ENCODE data around the gene LUZP4. TPM values are rescaled to one million over a fixed set of nuclear protein-coding genes. Genes with fewer than 3 reads are reported as not detected.

The LUZP4 gene
- total RNA-seq, 1 donor from 2014 or later = not detected

DNA sequence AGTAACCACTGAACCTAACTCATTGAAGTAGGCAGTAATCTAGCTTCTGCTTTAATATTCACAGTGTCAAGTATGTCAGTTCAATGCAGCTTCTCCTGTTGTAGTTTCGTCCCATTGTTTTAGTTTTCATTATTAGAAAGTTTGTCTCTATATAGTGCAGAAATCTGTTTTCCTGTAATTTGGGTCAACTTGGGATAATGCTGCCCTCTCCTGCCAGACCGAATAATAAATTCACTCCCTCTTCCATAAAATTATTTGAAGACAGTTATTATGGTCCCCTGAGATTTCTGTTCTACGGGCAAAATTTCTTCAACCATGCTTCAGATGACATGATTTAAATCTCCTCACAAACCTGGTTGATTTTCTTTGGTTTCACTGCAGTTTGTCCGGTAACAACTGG lies 4.6 kb upstream of the LUZP4 start:
- Mint-ChIP-seq H3K9me3 (peaks cover 3% of the 10 kb centered on the region), H3K27ac (no peak overlapping the region), H3K27me3 (no peaks in the 10 kb centered on the region), H3K4me1 (ENCODE audit: unreplicated experiment) (no peaks in the 10 kb centered on the region), H3K36me3 (no peaks in the 10 kb centered on the region), H3K4me3 (no peak overlapping the region)
- DNase-seq (ENCODE audit: extremely low spot score, unreplicated experiment) = no peak
- TF ChIP-seq, protein P1, sequence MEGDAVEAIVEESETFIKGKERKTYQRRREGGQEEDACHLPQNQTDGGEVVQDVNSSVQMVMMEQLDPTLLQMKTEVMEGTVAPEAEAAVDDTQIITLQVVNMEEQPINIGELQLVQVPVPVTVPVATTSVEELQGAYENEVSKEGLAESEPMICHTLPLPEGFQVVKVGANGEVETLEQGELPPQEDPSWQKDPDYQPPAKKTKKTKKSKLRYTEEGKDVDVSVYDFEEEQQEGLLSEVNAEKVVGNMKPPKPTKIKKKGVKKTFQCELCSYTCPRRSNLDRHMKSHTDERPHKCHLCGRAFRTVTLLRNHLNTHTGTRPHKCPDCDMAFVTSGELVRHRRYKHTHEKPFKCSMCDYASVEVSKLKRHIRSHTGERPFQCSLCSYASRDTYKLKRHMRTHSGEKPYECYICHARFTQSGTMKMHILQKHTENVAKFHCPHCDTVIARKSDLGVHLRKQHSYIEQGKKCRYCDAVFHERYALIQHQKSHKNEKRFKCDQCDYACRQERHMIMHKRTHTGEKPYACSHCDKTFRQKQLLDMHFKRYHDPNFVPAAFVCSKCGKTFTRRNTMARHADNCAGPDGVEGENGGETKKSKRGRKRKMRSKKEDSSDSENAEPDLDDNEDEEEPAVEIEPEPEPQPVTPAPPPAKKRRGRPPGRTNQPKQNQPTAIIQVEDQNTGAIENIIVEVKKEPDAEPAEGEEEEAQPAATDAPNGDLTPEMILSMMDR (conservative IDR thresholded peaks at IDR 0.05) = no peak

DNA sequence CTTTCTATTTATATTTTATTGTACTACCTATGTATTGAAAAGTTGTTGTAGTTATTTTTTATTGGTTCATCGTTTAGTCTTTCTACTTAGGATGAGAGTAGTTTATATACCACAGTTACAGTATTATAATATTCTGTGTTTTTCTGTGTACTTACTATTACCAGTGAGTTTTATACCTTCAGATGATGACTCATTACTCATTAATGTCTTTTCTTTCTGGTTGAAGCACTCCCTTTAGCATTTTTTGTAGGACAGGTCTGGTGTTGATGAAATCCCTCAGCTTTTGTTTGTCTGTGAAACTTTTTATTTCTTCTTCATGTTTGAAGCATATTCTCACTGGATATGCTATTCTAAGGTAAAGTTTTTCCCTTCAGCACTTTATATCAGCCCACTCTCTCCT lies 7.7 kb downstream of the LUZP4 start:
- TF ChIP-seq, protein P1 (conservative IDR thresholded peaks at IDR 0.05) = no peak
- Mint-ChIP-seq H3K27ac (no peak overlapping the region), H3K36me3 (no peaks in the 10 kb centered on the region), H3K9me3 (peaks cover 5% of the 10 kb centered on the region), H3K4me1 (ENCODE audit: unreplicated experiment) (no peaks in the 10 kb centered on the region), H3K27me3 (no peaks in the 10 kb centered on the region), H3K4me3 (no peak overlapping the region)
- no peak for DNase-seq (ENCODE audit: extremely low spot score, unreplicated experiment)

DNA sequence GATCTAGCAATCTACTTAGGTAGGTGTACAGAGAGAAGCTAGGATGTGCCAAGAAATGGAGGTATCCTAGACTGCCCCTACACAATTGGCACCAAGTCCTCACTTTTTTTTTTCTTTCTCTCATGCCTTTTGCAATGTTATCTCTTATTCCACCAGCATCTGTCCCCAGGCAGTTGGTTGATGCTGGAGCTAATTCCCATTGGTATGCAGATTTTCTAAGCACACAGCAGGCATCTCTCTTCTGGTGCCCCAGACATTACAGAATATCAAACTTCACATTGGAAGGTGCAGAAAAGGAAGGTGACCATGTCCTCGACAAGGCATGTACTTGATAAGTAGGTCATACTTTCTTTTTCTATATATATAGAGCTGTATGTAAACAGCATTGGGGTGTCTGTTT lies 21.6 kb downstream of the LUZP4 start:
- H3K9me3 Mint-ChIP-seq = no peaks in the 10 kb centered on the region
- no peak overlapping the region for H3K27ac Mint-ChIP-seq
- no peak overlapping the region for H3K4me3 Mint-ChIP-seq

DNA sequence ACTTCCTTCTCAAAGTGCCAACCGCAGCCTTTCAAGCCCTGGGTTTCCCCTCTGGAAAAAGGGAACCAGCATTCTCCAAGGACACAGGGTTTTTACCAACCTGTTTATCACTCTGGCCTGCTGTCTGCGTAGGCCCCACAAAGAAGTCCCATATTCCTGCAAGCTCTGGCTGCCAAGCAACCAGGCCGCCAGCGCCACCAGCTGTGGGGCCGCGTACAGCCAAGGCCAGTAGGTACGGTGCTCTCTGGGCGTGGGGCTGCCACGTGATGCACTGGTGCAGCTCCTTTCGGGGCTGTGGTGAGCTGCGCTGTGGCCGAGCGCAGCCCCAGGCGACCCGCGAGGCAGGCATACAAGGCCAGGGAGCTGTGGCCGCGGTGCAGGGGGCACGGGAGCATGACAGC lies 22.1 kb downstream of the LUZP4 start:
- Mint-ChIP-seq H3K4me1 (ENCODE audit: unreplicated experiment) (no peaks in the 10 kb centered on the region), H3K27me3 (no peaks in the 10 kb centered on the region), H3K27ac (no peak overlapping the region), H3K9me3 (no peaks in the 10 kb centered on the region), H3K36me3 (no peaks in the 10 kb centered on the region), H3K4me3 (no peak overlapping the region)
- TF ChIP-seq, protein P1 (conservative IDR thresholded peaks at IDR 0.05) = peak; percentile 44
- DNase-seq (ENCODE audit: extremely low spot score, unreplicated experiment) = no peak

More for the DNA sequence above, 21.6 kb downstream of the LUZP4 start:
- Mint-ChIP-seq H3K27me3 (no peaks in the 10 kb centered on the region), H3K4me1 (ENCODE audit: unreplicated experiment) (no peaks in the 10 kb centered on the region), H3K36me3 (no peaks in the 10 kb centered on the region)
- DNase-seq (ENCODE audit: extremely low spot score, unreplicated experiment) = no peak
- TF ChIP-seq, protein P1 (conservative IDR thresholded peaks at IDR 0.05) = no peak

DNA sequence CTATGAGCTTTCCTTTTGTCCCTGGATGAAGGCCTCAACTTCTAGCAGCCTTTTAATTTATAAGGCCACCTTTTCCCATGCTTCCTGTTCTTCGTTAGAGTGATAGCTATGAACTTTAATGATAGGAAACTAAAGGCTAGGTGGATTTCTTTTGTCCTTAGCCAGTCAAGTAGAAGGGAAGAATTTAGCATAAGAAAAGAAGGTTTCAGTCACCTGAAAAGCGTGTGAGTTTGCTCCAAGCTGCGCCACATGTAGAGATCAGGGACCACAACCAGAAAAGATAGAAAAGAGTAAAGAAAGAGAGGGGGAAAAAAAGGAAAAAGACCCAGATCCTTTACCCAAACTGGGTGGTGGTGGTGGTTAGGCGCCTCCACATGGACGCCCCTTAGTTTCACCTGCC lies 28.6 kb downstream of the LUZP4 start:
- H3K9me3 Mint-ChIP-seq = peaks cover 3% of the 10 kb centered on the region
- TF ChIP-seq, protein P1 (conservative IDR thresholded peaks at IDR 0.05) = no peak
- H3K27ac Mint-ChIP-seq = no peak overlapping the region
- no peak for DNase-seq (ENCODE audit: extremely low spot score, unreplicated experiment)
- H3K27me3 Mint-ChIP-seq = no peaks in the 10 kb centered on the region
- H3K4me1 Mint-ChIP-seq (ENCODE audit: unreplicated experiment) = no peaks in the 10 kb centered on the region
- H3K36me3 Mint-ChIP-seq = no peaks in the 10 kb centered on the region
- no peak overlapping the region for H3K4me3 Mint-ChIP-seq

DNA sequence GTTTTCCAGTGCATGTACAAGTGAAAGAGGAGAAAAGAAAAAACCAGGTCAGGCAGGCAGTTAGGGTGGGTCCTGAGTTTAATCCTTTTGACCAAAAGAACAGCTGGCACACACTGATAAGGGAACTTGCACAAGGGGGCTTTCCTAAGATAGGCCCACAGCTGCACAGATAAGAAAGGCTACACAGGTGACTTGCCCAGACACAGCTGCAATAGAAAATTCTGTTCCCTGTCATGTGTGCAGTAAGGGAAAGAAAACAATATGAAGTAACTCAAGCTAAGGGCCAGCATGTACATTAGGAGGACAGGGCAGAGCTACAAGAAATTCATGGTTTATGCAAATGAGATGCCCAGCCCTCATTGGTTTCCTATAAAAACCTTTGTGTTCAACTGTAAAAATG lies 32.9 kb downstream of the LUZP4 start:
- H3K4me1 Mint-ChIP-seq (ENCODE audit: unreplicated experiment) = peaks cover 6% of the 10 kb centered on the region
- no peak overlapping the region for H3K4me3 Mint-ChIP-seq
- H3K9me3 Mint-ChIP-seq = peaks cover 3% of the 10 kb centered on the region

More for the DNA sequence above, 32.9 kb downstream of the LUZP4 start:
- Mint-ChIP-seq H3K27me3 (no peaks in the 10 kb centered on the region), H3K36me3 (no peaks in the 10 kb centered on the region), H3K27ac (no peak overlapping the region)
- TF ChIP-seq, protein P1 (conservative IDR thresholded peaks at IDR 0.05) = no peak
- no peak for DNase-seq (ENCODE audit: extremely low spot score, unreplicated experiment)
